HG03571 (cell line): ENCODE data around the gene MICAL1.

Experiments
- ATAC-seq: cut with Tn5 transposase; IDR thresholded peaks from one replicate; pipeline ENCODE4 v1.9.1; 2021; ENCODE audit not compliant: unreplicated experiment

Gene MICAL1

GRCh38 chr6:109456111-109456583, 575 bp upstream of the MICAL1 start:
- ATAC-seq, result no peak

- ATAC-seq, result peak; percentile 21
Observed at GRCh38 chr6:109454496-109455436, 806 bp downstream of the MICAL1 start.

- no peak for ATAC-seq
Observed at GRCh38 chr6:109453594-109454495, 1.7 kb downstream of the MICAL1 start.

GRCh38 chr6:109453156-109453555, 2.4 kb downstream of the MICAL1 start:
- ATAC-seq, result no peak

- no peak for ATAC-seq
Observed at GRCh38 chr6:109452181-109452580, 3.4 kb downstream of the MICAL1 start.

GRCh38 chr6:109451376-109451775, 4.2 kb downstream of the MICAL1 start:
- no peak for ATAC-seq

- no peak for ATAC-seq
Observed at GRCh38 chr6:109450801-109451200, 4.8 kb downstream of the MICAL1 start.

- ATAC-seq, result no peak
Observed at GRCh38 chr6:109449795-109450673, 5.5 kb downstream of the MICAL1 start.

- no peak for ATAC-seq
Observed at GRCh38 chr6:109449064-109449794, 6.3 kb downstream of the MICAL1 start.

GRCh38 chr6:109448615-109449014, 7.0 kb downstream of the MICAL1 start:
- ATAC-seq, result no peak

GRCh38 chr6:109447878-109448555, 7.6 kb downstream of the MICAL1 start:
- ATAC-seq, result no peak

- ATAC-seq, result no peak
Observed at GRCh38 chr6:109447087-109447486, 8.5 kb downstream of the MICAL1 start.

GRCh38 chr6:109446541-109446940, 9.0 kb downstream of the MICAL1 start:
- no peak for ATAC-seq

- no peak for ATAC-seq
Observed at GRCh38 chr6:109446072-109446471, 9.5 kb downstream of the MICAL1 start.

- ATAC-seq, result no peak
Observed at GRCh38 chr6:109445382-109445781, 10.2 kb downstream of the MICAL1 start.

- no peak for ATAC-seq
Observed at GRCh38 chr6:109443425-109443950, 12.1 kb downstream of the MICAL1 start.

- no peak for ATAC-seq
Observed at GRCh38 chr6:109442393-109442924, 13.1 kb downstream of the MICAL1 start.

- ATAC-seq, result peak; percentile 10
Observed at GRCh38 chr6:109441069-109441816, 14.3 kb downstream of the MICAL1 start.
